ENCODE results near the gene FBL.
"Not testable (repeated sequence)": the region's sequence is repeated elsewhere in the genome, so short reads cannot be mapped to it uniquely, and the experiment has no call there.

The FBL gene

GRCh38 chr19:39845933-39846677 lies at the start of gene FBL:
TSS of gene FBL (minus strand) at chr19:39846379. CDS start at chr19:39846300, 79 bp downstream.
- peak; percentile 71 for DNase-seq

- not testable (repeated sequence) for DNase-seq
Observed at GRCh38 chr19:39895096-39895495, 48.9 kb upstream of the FBL start.

GRCh38 chr19:39894236-39894606 lies 48.0 kb upstream of the FBL start:
- DNase-seq: not testable (repeated sequence)

- DNase-seq: not testable (repeated sequence)
Observed at GRCh38 chr19:39893366-39894235, 47.4 kb upstream of the FBL start.

GRCh38 chr19:39892506-39892902 lies 46.3 kb upstream of the FBL start:
- not testable (repeated sequence) for DNase-seq

GRCh38 chr19:39891660-39892505 lies 45.7 kb upstream of the FBL start:
- not testable (repeated sequence) for DNase-seq

GRCh38 chr19:39890755-39891551 lies 44.8 kb upstream of the FBL start:
- no peak for DNase-seq

- DNase-seq: not testable (repeated sequence)
Observed at GRCh38 chr19:39889872-39890754, 43.9 kb upstream of the FBL start.

- DNase-seq: not testable (repeated sequence)
Observed at GRCh38 chr19:39887456-39887951, 41.3 kb upstream of the FBL start.

GRCh38 chr19:39885821-39886554 lies 39.8 kb upstream of the FBL start:
- not testable (repeated sequence) for DNase-seq

GRCh38 chr19:39884721-39885120 lies 38.5 kb upstream of the FBL start:
- DNase-seq: not testable (repeated sequence)

- DNase-seq: not testable (repeated sequence)
Observed at GRCh38 chr19:39882645-39883044, 36.5 kb upstream of the FBL start.

GRCh38 chr19:39881495-39882110 lies 35.4 kb upstream of the FBL start:
- peak; percentile 21 for DNase-seq

GRCh38 chr19:39880241-39880640 lies 34.1 kb upstream of the FBL start:
- not testable (repeated sequence) for DNase-seq

- DNase-seq: not testable (repeated sequence)
Observed at GRCh38 chr19:39879796-39880195, 33.6 kb upstream of the FBL start.

- not testable (repeated sequence) for DNase-seq
Observed at GRCh38 chr19:39878866-39879265, 32.7 kb upstream of the FBL start.

GRCh38 chr19:39878398-39878797 lies 32.2 kb upstream of the FBL start:
- DNase-seq: no peak

- not testable (repeated sequence) for DNase-seq
Observed at GRCh38 chr19:39877982-39878381, 31.8 kb upstream of the FBL start.

- not testable (repeated sequence) for DNase-seq
Observed at GRCh38 chr19:39877488-39877887, 31.3 kb upstream of the FBL start.

Measured in NCI-H2029 treated with DMSO at 0.1 percent for 48 hours (cell line).